GM21360 (cell line): Measurements from ENCODE around the gene RNF183.
"Not testable (repeated sequence)": the region's sequence is repeated elsewhere in the genome, so short reads cannot be mapped to it uniquely, and the experiment has no call there.

Experiments used
- ATAC-seq: cut with Tn5 transposase; IDR thresholded peaks from one replicate; pipeline ENCODE4 v1.9.1; 2021; ENCODE audit warnings: mild to moderate bottlenecking, moderate library complexity; ENCODE audit not compliant: unreplicated experiment

The RNF183 gene

DNA sequence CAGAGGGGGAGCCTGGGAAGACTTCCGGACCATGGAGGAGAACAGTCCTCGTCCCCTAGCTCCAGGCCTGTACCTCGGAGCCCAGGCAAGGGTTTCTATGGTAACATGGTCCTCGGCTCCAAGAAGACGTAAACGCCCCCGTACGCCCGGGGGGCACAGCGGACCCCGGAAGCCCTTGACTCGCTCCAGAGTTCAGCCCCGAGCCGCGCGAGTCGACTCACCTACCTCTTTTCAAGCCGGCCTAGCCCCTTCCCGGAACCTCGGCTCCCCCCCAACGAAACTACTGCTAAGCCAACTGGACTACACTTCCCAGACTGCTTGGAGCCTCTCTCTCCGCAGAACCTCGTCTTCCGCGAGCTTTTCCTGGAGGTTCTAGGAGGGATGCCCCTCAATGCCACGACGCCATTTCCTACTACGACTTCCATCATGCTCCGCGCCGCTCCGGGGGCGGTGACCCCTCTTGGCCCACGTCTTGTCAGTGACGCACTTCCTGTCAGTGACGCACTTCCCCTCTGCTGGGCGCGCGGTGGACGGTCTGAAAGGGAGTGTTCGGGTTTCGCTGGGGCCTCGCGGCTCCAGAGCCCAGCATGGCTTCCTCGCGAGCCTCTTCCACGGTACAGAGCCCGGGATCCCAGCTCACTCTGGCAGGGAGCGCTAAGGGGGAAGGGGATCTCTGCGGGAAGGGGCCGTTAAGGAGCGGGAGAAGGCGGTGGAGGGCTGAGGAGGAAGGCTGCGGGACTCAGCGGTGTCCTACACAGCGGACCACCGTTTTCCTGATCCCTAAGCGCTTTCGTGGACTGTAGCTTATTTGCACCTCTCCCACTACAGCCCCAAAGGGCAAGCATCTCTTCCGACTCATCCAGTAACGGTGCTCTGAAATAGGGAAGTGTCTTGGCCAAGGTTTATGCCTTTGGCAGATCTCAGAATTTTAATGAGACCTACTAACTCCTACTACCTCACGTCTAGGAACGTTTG, 27.7 kb downstream of the RNF183 start, which contains the start of the genes CDC26 and PRPF4:
TSS of gene CDC26 (minus strand) at position 416 of the 975 bp plus-strand sequence. CDS start 3,065 bp downstream, outside the sequence.
TSS of gene PRPF4 (plus strand) at position 502 of the 975 bp plus-strand sequence. CDS start at position 588, 86 bp downstream.
- ATAC-seq: peak; percentile 94

DNA sequence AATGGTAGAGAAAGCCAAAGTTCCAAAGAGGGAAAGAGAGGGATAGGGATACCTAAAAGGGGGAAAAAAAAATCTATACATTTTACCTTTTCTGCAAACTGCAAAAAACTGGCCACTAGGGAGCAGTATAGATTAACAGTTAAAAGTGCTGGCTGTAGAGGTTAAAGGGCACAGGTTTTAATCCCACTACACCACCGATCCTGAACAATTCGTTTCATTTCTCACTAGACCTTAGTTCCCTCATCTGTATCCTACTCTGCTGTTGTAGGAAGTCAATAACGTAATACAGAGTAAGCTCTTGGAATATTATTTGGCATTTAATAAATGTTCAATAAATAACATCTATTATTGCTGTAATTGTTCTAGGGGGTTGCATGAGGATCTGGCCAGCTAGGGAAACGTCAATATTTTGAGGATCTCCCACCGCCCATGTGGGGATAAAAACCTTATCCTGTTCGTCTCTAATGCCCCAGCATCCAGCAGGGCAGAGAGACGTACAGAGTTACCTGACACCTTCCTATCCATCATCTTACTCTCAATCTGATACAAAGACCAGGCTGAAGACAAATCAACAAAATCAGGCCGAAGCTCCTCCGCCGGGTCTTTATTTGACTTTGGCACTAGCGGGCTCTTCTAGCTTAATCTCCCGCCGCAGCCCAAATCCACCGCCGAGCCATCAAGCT, 28.6 kb downstream of the RNF183 start:
- ATAC-seq: peak; percentile 9

GRCh38 chr9:113269871-113270270, 33.3 kb downstream of the RNF183 start:
- ATAC-seq: no peak

DNA sequence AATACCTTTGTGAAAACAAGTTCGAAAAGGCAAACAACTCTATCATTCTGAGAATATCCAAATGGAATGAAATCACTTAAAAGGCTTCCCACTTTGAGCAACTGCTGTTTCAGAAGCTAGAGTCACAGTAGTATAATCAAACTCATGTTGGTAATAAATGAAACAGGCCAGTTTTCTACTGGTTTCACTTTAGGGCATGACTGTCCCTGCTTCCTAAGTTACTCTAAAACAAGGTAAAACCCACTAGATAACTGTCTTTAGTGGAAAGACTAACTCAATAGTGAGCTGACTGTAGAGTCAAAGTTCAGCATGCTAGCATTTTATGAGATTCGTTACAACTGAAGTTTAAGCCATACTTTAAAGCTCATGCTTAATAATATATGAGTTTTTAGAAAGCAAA, 33.8 kb downstream of the RNF183 start:
- no peak for ATAC-seq

- no peak for ATAC-seq
These were observed 35.1 kb downstream of the RNF183 start for GRCh38 chr9:113267911-113268566.

DNA sequence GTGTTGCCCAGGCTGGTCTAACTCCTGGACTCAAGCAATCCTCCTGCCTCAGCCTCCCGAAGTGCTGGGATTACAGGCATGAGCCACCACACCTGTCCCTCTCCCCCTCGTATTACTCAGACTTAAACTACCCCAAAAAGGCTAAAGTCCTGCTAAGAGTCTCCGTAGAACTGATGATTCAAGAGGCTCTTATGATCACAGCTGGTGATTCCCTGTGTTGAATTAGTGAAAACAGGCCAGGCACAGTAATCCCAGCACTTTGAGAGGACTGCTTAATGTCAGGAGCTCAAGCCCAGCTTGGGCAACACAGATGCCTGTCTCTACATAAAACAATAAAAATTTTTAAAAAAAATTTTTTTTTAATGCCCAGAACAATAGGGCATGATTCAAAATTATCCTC, 37.0 kb downstream of the RNF183 start:
- ATAC-seq: no peak

- no peak for ATAC-seq
These were observed 41.1 kb downstream of the RNF183 start for GRCh38 chr9:113261917-113262671.

- ATAC-seq: no peak
These were observed 44.9 kb downstream of the RNF183 start for GRCh38 chr9:113258282-113258681.

DNA sequence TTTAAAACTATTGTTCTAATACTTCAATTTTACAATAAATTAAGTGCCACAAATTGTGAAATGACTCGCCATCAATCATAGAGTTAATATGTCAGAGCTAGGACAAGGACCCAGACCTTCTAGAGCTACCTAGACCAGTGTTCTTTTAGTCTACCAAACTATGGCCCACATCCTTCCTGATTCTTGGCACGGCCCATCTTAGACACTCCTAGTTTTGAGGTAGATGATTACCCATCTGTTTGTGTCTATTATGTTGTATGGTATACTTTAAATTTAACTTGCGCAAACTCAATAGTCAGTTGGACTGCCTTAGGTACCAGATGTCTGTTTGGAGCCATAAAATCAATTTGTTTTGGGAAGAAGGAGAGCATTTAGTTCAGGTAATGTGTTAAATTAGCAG, 45.3 kb downstream of the RNF183 start:
- ATAC-seq: no peak

GRCh38 chr9:113255438-113255837, 47.7 kb downstream of the RNF183 start:
- no peak for ATAC-seq

- no peak for ATAC-seq
These were observed 48.2 kb downstream of the RNF183 start for GRCh38 chr9:113254991-113255390.

DNA sequence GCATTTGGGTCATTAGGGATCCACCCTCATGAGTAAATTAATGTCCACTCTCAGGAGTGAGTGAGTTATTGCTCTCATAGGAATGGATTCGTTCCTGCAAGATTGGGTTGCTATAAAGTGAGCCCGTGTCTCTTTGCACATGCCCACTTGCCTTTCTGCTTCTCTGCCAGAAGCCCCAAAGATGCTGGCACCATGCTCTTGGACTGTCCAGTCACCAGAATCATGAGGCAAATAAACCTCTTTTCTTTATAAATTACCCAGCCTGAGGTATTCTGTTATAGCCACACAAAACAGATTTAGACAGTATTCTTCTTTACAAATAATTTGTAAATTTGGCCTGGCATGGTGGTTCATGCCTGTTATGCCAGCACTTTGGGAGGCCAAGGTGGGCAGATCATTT, 52.4 kb downstream of the RNF183 start:
- ATAC-seq: no peak

DNA sequence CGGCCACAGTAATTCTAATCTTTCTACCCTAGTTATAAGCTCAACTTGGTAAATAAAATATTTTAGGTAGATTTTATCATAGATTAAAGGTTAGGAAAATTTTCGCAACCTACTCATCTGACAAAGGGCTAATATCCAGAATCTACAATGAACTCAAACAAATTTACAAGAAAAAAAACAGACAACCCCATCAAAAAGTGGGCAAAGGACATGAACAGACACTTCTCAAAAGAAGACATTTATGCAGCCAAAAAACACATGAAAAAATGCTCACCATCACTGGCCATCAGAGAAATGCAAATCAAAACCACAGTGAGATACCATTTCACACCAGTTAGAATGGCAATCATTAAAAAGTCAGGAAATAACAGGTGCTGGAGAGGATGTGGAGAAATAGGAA, 53.5 kb downstream of the RNF183 start:
- ATAC-seq: not testable (repeated sequence)

DNA sequence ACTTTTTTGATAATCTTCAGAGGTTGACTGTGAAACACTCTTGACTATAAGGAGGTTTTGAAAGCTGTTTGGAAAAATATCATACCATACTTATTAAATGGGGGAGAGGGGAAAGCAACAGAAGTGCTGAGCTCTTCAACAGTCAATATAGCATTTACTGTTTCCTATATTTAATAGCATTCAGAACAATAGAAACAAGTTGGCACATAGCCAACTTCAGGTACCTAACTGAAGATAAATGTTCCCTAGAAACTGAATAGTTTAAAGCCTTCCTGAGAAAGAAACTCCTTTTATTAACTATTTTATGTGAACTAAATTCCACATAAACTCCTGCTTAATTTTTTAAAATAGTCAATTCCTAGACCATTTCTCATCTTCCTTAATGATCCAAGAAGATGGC, 55.5 kb downstream of the RNF183 start:
- no peak for ATAC-seq
